Stimulated activated naive CD8-positive, alpha-beta T cell treated with anti-CD3 and anti-CD28 coated beads, Interleukin-15, Interleukin-2, amounts not matched to agents 100 ng/mL and 50 ng/mL, for 24 hours (primary cell): Measurements from ENCODE around the gene RASGRF2.

ENCODE experiments used
- H3K27ac Mint-ChIP-seq: one replicate; pipeline ENCODE4 v1.8.0; 2021; ENCODE audit warnings: mild to moderate bottlenecking, mixed read lengths
- H3K27me3 Mint-ChIP-seq: one replicate; pipeline ENCODE4 v1.8.0; 2021; ENCODE audit warnings: mixed read lengths
- H3K36me3 Mint-ChIP-seq: one replicate; pipeline ENCODE4 v1.8.0; 2021; ENCODE audit warnings: low read depth, mixed read lengths
- H3K4me1 Mint-ChIP-seq: one replicate; pipeline ENCODE4 v1.8.0; 2021; ENCODE audit warnings: low read depth, mixed read lengths
- H3K4me3 Mint-ChIP-seq: one replicate; pipeline ENCODE4 v1.8.0; 2021; ENCODE audit warnings: mild to moderate bottlenecking, mixed read lengths
- H3K9me3 Mint-ChIP-seq: one replicate; pipeline ENCODE4 v1.8.0; 2021; ENCODE audit warnings: mixed read lengths

The RASGRF2 gene

GRCh38 chr5:81226949-81227348, 266.8 kb downstream of the RASGRF2 start:
- Mint-ChIP-seq H3K36me3 (peaks cover 8% of the 10 kb centered on the region), H3K9me3 (no peaks in the 10 kb centered on the region), H3K4me3 (no peak overlapping the region), H3K27me3 (no peaks in the 10 kb centered on the region), H3K27ac (no peak overlapping the region), H3K4me1 (no peaks in the 10 kb centered on the region)

- H3K27me3 Mint-ChIP-seq: no peaks in the 10 kb centered on the region
- no peak overlapping the region for H3K4me3 Mint-ChIP-seq
- no peak overlapping the region for H3K27ac Mint-ChIP-seq
- H3K36me3 Mint-ChIP-seq: peaks cover 8% of the 10 kb centered on the region
- no peaks in the 10 kb centered on the region for H3K4me1 Mint-ChIP-seq
- no peaks in the 10 kb centered on the region for H3K9me3 Mint-ChIP-seq
These were observed 267.9 kb downstream of the RASGRF2 start for GRCh38 chr5:81228084-81228483.

- H3K4me1 Mint-ChIP-seq: peaks cover 8% of the 10 kb centered on the region
These were observed 270.3 kb downstream of the RASGRF2 start for GRCh38 chr5:81230416-81230815.

GRCh38 chr5:81232464-81233079, 272.4 kb downstream of the RASGRF2 start:
- no peaks in the 10 kb centered on the region for H3K9me3 Mint-ChIP-seq
- peaks cover 8% of the 10 kb centered on the region for H3K4me1 Mint-ChIP-seq
- peaks cover 4% of the 10 kb centered on the region for H3K36me3 Mint-ChIP-seq
- H3K4me3 Mint-ChIP-seq: no peak overlapping the region
- H3K27ac Mint-ChIP-seq: no peak overlapping the region
- peaks cover 4% of the 10 kb centered on the region for H3K27me3 Mint-ChIP-seq

More at GRCh38 chr5:81230416-81230815, 270.3 kb downstream of the RASGRF2 start:
- peaks cover 4% of the 10 kb centered on the region for H3K27me3 Mint-ChIP-seq
- H3K27ac Mint-ChIP-seq: no peak overlapping the region
- H3K4me3 Mint-ChIP-seq: no peak overlapping the region
- no peaks in the 10 kb centered on the region for H3K9me3 Mint-ChIP-seq
- no peaks in the 10 kb centered on the region for H3K36me3 Mint-ChIP-seq

- Mint-ChIP-seq H3K9me3 (no peaks in the 10 kb centered on the region), H3K36me3 (peaks cover 4% of the 10 kb centered on the region), H3K27ac (no peak within 1 kb of the TSS), H3K4me3 (no peak within 1 kb of the TSS), H3K4me1 (peaks cover 8% of the 10 kb centered on the region), H3K27me3 (peaks cover 4% of the 10 kb centered on the region)
These were observed 273.0 kb downstream of the RASGRF2 start, which contains the start of gene CKMT2 for GRCh38 chr5:81233080-81233634. Gene CKMT2, plus strand, starts transcription at chr5:81233322. Its CDS starts 17,811 bp downstream, at chr5:81251133.

- peaks cover 8% of the 10 kb centered on the region for H3K4me1 Mint-ChIP-seq
- H3K4me3 Mint-ChIP-seq: no peak overlapping the region
- no peak overlapping the region for H3K27ac Mint-ChIP-seq
- H3K9me3 Mint-ChIP-seq: no peaks in the 10 kb centered on the region
- H3K36me3 Mint-ChIP-seq: peaks cover 4% of the 10 kb centered on the region
- peaks cover 4% of the 10 kb centered on the region for H3K27me3 Mint-ChIP-seq
These were observed 274.1 kb downstream of the RASGRF2 start for GRCh38 chr5:81234299-81234698.

GRCh38 chr5:81234801-81235200, 274.6 kb downstream of the RASGRF2 start:
- H3K27ac Mint-ChIP-seq: no peak overlapping the region
- H3K4me3 Mint-ChIP-seq: no peak overlapping the region
- H3K4me1 Mint-ChIP-seq: peaks cover 8% of the 10 kb centered on the region
- peaks cover 4% of the 10 kb centered on the region for H3K36me3 Mint-ChIP-seq
- H3K27me3 Mint-ChIP-seq: peaks cover 4% of the 10 kb centered on the region
- H3K9me3 Mint-ChIP-seq: no peaks in the 10 kb centered on the region

GRCh38 chr5:81235287-81236072, 275.3 kb downstream of the RASGRF2 start:
- no peak overlapping the region for H3K27ac Mint-ChIP-seq
- peaks cover 8% of the 10 kb centered on the region for H3K4me1 Mint-ChIP-seq
- no peak overlapping the region for H3K4me3 Mint-ChIP-seq
- peaks cover 4% of the 10 kb centered on the region for H3K27me3 Mint-ChIP-seq
- H3K9me3 Mint-ChIP-seq: no peaks in the 10 kb centered on the region
- peaks cover 4% of the 10 kb centered on the region for H3K36me3 Mint-ChIP-seq

- Mint-ChIP-seq H3K36me3 (peaks cover 4% of the 10 kb centered on the region), H3K4me3 (no peak overlapping the region), H3K27me3 (peaks cover 4% of the 10 kb centered on the region), H3K9me3 (no peaks in the 10 kb centered on the region), H3K4me1 (peaks cover 8% of the 10 kb centered on the region), H3K27ac (no peak overlapping the region)
These were observed 278.3 kb downstream of the RASGRF2 start for GRCh38 chr5:81238460-81238859.

- Mint-ChIP-seq H3K27me3 (no peaks in the 10 kb centered on the region), H3K4me1 (peaks cover 3% of the 10 kb centered on the region), H3K9me3 (no peaks in the 10 kb centered on the region), H3K27ac (no peak overlapping the region), H3K36me3 (peaks cover 4% of the 10 kb centered on the region), H3K4me3 (no peak overlapping the region)
These were observed 279.4 kb downstream of the RASGRF2 start for GRCh38 chr5:81239613-81240012.

- H3K4me3 Mint-ChIP-seq: no peak overlapping the region
These were observed 280.8 kb downstream of the RASGRF2 start for GRCh38 chr5:81241001-81241400.

GRCh38 chr5:81241961-81242648, 281.9 kb downstream of the RASGRF2 start:
- H3K9me3 Mint-ChIP-seq: no peaks in the 10 kb centered on the region
- no peak overlapping the region for H3K4me3 Mint-ChIP-seq
- no peak overlapping the region for H3K27ac Mint-ChIP-seq

More at GRCh38 chr5:81241001-81241400, 280.8 kb downstream of the RASGRF2 start:
- Mint-ChIP-seq H3K36me3 (peaks cover 4% of the 10 kb centered on the region), H3K27ac (no peak overlapping the region), H3K4me1 (no peaks in the 10 kb centered on the region), H3K9me3 (no peaks in the 10 kb centered on the region), H3K27me3 (no peaks in the 10 kb centered on the region)

GRCh38 chr5:81242906-81243436, 282.8 kb downstream of the RASGRF2 start:
- no peak overlapping the region for H3K4me3 Mint-ChIP-seq
- no peaks in the 10 kb centered on the region for H3K4me1 Mint-ChIP-seq
- H3K27ac Mint-ChIP-seq: no peak overlapping the region
- no peaks in the 10 kb centered on the region for H3K9me3 Mint-ChIP-seq
- H3K27me3 Mint-ChIP-seq: no peaks in the 10 kb centered on the region
- H3K36me3 Mint-ChIP-seq: no peaks in the 10 kb centered on the region

More at GRCh38 chr5:81241961-81242648, 281.9 kb downstream of the RASGRF2 start:
- H3K4me1 Mint-ChIP-seq: no peaks in the 10 kb centered on the region
- no peaks in the 10 kb centered on the region for H3K27me3 Mint-ChIP-seq
- no peaks in the 10 kb centered on the region for H3K36me3 Mint-ChIP-seq

- H3K9me3 Mint-ChIP-seq: no peaks in the 10 kb centered on the region
- no peaks in the 10 kb centered on the region for H3K36me3 Mint-ChIP-seq
- H3K27me3 Mint-ChIP-seq: no peaks in the 10 kb centered on the region
- H3K4me3 Mint-ChIP-seq: no peak overlapping the region
- no peak overlapping the region for H3K27ac Mint-ChIP-seq
- H3K4me1 Mint-ChIP-seq: no peaks in the 10 kb centered on the region
These were observed 284.3 kb downstream of the RASGRF2 start for GRCh38 chr5:81244451-81244850.
